DOHH2 (cell line): ENCODE data around the gene MRM2.

ENCODE experiments used
- H3F3A ChIP-seq: fragments of 200-600 bp; sonication (generic), shearing (Covaris generic); 2 replicates; pipeline ENCODE4 v1.6.0; 2016; ENCODE audit warnings: antibody characterized with exemption, mild to moderate bottlenecking; ENCODE audit not compliant: control insufficient read depth, insufficient read depth
- H3K27ac ChIP-seq: fragments of 200-600 bp; sonication (generic); 2 replicates; pipeline ENCODE4 v1.5.1; 2014; ENCODE audit warnings: low read depth, mild to moderate bottlenecking, low read length, moderate library complexity
- H3K27me3 ChIP-seq: fragments of 200-600 bp; sonication (generic); 2 replicates; pipeline ENCODE4 v1.6.1; 2014; ENCODE audit warnings: mild to moderate bottlenecking, low read length, mixed read lengths; ENCODE audit not compliant: control insufficient read depth
- H3K36me3 ChIP-seq: fragments of 200-600 bp; sonication (generic); 2 replicates; pipeline ENCODE4 v1.6.1; 2014; ENCODE audit warnings: mild to moderate bottlenecking, low read length, moderate library complexity, mixed read lengths; ENCODE audit not compliant: control insufficient read depth
- H3K4me1 ChIP-seq: fragments of 200-600 bp; sonication (generic); 2 replicates; pipeline ENCODE4 v1.6.1; 2014; ENCODE audit warnings: mild to moderate bottlenecking, low read length, mixed read lengths; ENCODE audit not compliant: control insufficient read depth
- H3K4me2 ChIP-seq: fragments of 200-600 bp; sonication (generic); 2 replicates; pipeline ENCODE4 v1.6.0; 2014; ENCODE audit warnings: mild to moderate bottlenecking, low read length, moderate library complexity
- H3K4me3 ChIP-seq: fragments of 200-600 bp; sonication (generic); 2 replicates; pipeline ENCODE4 v1.5.1; 2014; ENCODE audit warnings: mild to moderate bottlenecking, low read length, mixed read lengths
- H3K79me2 ChIP-seq: fragments of 200-600 bp; sonication (generic); 2 replicates; pipeline ENCODE4 v1.6.1; 2014; ENCODE audit warnings: mild to moderate bottlenecking, low read length, mixed read lengths; ENCODE audit not compliant: control insufficient read depth
- H3K9me2 ChIP-seq: fragments of 200-600 bp; sonication (generic); replicated peaks from 2 replicates; pipeline ENCODE4 v1.6.1; 2014; ENCODE audit warnings: mild to moderate bottlenecking, low read length, mixed read lengths; ENCODE audit not compliant: control insufficient read depth
- H3K9me3 ChIP-seq: fragments of 200-600 bp; sonication (generic); 2 replicates; pipeline ENCODE4 v1.6.1; 2014; ENCODE audit warnings: antibody characterized with exemption, low read length, mixed read lengths; ENCODE audit not compliant: control insufficient read depth, insufficient read depth
- H4K20me1 ChIP-seq: fragments of 200-600 bp; sonication (generic); 2 replicates; pipeline ENCODE4 v1.6.0; 2014; ENCODE audit warnings: low read depth, mild to moderate bottlenecking, antibody characterized with exemption, low read length, moderate library complexity; ENCODE audit not compliant: control insufficient read depth, insufficient read depth
- EZH2phosphoT487 ChIP-seq: fragments of 200-600 bp; sonication (generic); IDR thresholded peaks from 2 replicates; pipeline ENCODE4 v1.6.1; 2017; ENCODE audit warnings: borderline replicate concordance, mild to moderate bottlenecking, antibody characterized with exemption, low read length, moderate library complexity, mixed read lengths
- TF ChIP-seq, protein P1 (sequence below): fragments of 200-600 bp; sonication (generic); IDR thresholded peaks from one replicate; pipeline ENCODE4 v1.5.1; 2014; ENCODE audit warnings: antibody characterized with exemption, mild to moderate bottlenecking, low read depth, low read length; ENCODE audit not compliant: poor library complexity, severe bottlenecking

The MRM2 gene

DNA sequence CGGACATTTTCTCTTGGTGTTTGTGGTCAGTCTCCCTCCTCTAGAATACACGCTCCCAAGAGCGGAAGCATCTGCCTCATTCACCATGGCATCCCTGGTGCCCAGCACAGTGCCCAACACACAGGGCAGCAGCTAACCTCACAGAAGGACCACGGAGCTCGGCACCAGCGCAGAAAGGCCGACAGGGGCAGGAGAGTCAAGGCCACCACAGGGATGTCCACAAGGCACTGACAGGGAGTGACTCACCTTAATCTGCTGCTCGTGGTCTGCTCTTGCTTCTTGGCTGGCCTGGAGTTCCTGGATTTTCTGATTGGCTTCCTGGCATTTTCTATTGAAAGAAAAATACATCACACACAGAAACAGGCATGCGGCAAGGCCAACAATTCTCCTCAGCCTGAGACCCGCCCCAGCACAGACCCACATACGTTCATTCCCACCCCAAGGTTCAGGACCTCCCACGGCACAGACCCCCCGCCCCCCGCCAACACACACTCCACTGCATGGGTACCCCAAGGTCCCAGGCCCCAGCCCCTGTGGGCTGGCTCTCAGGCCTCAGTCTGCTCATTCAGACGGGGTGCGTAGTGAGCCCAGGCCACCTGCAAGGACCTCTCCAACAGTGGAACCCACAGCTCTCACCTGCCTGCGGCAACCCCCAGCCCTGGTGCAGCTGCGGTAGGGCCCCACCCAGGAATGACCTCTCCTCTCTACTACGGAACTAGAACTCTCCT lies 24.1 kb downstream of the MRM2 start:
- Histone ChIP-seq H3F3A (no peaks in the 10 kb centered on the region), H3K36me3 (peaks cover 92% of the 10 kb centered on the region), H3K4me1 (no peaks in the 10 kb centered on the region), H4K20me1 (no peaks in the 10 kb centered on the region; the same call in 1 of the 2 replicates), H3K79me2 (peaks cover 19% of the 10 kb centered on the region), H3K4me3 (no peak overlapping the region), H3K27me3 (no peaks in the 10 kb centered on the region), H3K9me3 (no peaks in the 10 kb centered on the region), H3K27ac (no peak overlapping the region), H3K4me2 (no peak overlapping the region), H3K9me2 (no peaks in the 10 kb centered on the region)
- TF ChIP-seq, protein P1, sequence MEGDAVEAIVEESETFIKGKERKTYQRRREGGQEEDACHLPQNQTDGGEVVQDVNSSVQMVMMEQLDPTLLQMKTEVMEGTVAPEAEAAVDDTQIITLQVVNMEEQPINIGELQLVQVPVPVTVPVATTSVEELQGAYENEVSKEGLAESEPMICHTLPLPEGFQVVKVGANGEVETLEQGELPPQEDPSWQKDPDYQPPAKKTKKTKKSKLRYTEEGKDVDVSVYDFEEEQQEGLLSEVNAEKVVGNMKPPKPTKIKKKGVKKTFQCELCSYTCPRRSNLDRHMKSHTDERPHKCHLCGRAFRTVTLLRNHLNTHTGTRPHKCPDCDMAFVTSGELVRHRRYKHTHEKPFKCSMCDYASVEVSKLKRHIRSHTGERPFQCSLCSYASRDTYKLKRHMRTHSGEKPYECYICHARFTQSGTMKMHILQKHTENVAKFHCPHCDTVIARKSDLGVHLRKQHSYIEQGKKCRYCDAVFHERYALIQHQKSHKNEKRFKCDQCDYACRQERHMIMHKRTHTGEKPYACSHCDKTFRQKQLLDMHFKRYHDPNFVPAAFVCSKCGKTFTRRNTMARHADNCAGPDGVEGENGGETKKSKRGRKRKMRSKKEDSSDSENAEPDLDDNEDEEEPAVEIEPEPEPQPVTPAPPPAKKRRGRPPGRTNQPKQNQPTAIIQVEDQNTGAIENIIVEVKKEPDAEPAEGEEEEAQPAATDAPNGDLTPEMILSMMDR: no peak
- TF ChIP-seq EZH2phosphoT487: no peak

DNA sequence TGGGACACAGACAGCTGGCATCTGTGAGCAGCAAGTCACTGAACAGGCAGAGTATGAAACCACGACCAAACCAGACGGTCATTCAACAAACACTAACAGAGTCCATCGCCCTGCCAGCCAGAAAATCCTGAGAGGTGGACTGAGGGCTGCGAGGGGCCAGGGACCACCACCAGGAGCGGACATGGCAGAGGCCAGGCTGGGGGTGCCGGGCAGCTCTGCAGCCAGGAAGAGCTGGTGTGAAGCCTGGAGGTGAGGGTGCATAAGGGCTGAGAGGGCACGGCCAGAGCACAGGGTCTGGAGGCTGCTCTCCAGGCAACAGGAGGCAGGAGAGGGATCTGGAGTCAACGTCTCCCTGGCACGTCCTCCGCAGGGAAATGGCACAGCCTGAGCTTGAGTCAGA lies 24.8 kb downstream of the MRM2 start:
- no peak for TF ChIP-seq EZH2phosphoT487
- TF ChIP-seq, protein P1: no peak
- Histone ChIP-seq H3K27ac (no peak overlapping the region), H3K79me2 (peaks cover 19% of the 10 kb centered on the region), H4K20me1 (no peaks in the 10 kb centered on the region; the same call in 1 of the 2 replicates), H3K4me1 (no peaks in the 10 kb centered on the region), H3K9me3 (no peaks in the 10 kb centered on the region), H3K36me3 (peaks cover 92% of the 10 kb centered on the region), H3K4me3 (no peak overlapping the region), H3K4me2 (no peak overlapping the region), H3K9me2 (no peaks in the 10 kb centered on the region), H3K27me3 (no peaks in the 10 kb centered on the region), H3F3A (no peaks in the 10 kb centered on the region)

DNA sequence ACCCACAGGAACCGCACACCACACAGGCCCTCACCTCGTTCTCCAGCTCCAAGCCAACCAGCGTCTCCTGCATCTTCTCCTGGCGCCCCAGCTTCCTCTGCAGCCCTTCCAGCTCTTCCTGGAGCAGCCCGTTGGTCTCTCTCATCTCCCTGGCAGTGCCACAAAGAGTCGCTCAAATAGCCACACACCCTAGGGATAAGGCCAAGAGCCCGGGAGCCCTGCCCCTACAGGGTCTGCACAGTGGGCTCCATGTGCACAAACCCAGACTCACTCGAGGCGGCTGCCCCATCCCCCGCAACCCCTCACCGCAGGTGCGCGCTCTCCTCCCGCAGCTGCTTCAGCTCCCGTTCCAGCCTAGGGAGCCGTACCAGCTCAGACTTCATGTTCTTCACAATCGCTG lies 26.2 kb downstream of the MRM2 start:
- no peaks in the 10 kb centered on the region; the same call in 1 of the 2 replicates for H4K20me1 ChIP-seq
- H3K4me3 ChIP-seq: no peak overlapping the region
- H3K36me3 ChIP-seq: peaks cover 94% of the 10 kb centered on the region
- no peaks in the 10 kb centered on the region for H3K27me3 ChIP-seq
- peaks cover 11% of the 10 kb centered on the region for H3K79me2 ChIP-seq
- TF ChIP-seq EZH2phosphoT487: no peak
- TF ChIP-seq, protein P1: no peak
- H3K4me1 ChIP-seq: no peaks in the 10 kb centered on the region
- no peak overlapping the region for H3K4me2 ChIP-seq
- no peaks in the 10 kb centered on the region for H3K9me3 ChIP-seq
- H3K9me2 ChIP-seq: no peaks in the 10 kb centered on the region
- no peak overlapping the region for H3K27ac ChIP-seq
- no peaks in the 10 kb centered on the region for H3F3A ChIP-seq
